Epithelial cell of alveolus of lung (primary cell): ENCODE results near the gene PFKFB1. TPM values are rescaled to one million over a fixed set of nuclear protein-coding genes. Genes with fewer than 3 reads are reported as not detected.

Experiments
- total RNA-seq: library from RNA; depleted of rRNA; stranded (reverse); fragments of >200 nt; gene quantifications from 2 replicates; pipeline ENCODE4 v1.2.1, GENCODE V29; 2015

The PFKFB1 gene
- total RNA-seq = under 0.01 TPM in 1 of 2 replicates, not detected in the other

GRCh38 chrX:54994099-54994498, at the start of gene PFKFB1:
Gene PFKFB1 (minus strand): TSS chrX:54994188. CDS start chrX:54994007, 181 bp downstream.

GRCh38 chrX:55030271-55031205, 36.5 kb upstream of the PFKFB1 start, which contains the start of gene ALAS2:
Gene ALAS2 (minus strand): TSS chrX:55030977. CDS start chrX:55026000, 4,977 bp downstream.

GRCh38 chrX:54999717-55000598, 6.0 kb upstream of the PFKFB1 start, which contains the start of gene APEX2:
Gene APEX2 (plus strand): TSS chrX:55000363. CDS start chrX:55000423, 60 bp downstream.

GRCh38 chrX:54920610-54921426, 73.2 kb downstream of the PFKFB1 start, which contains the start of gene TRO:
Gene TRO (plus strand): TSS chrX:54920824. CDS start chrX:54922247, 1,423 bp downstream.

Other genes starting within 250 kb of the PFKFB1 start
- gene ITIH6, start 195.9 kb downstream of the PFKFB1 start, total RNA-seq = not detected in 2 replicates
- 283 and 293 TPM in 2 replicates for gene MAGED2, start 186.4 kb downstream of the PFKFB1 start, total RNA-seq
- gene TRO, start 73.4 kb downstream of the PFKFB1 start, total RNA-seq = 14.2 and 37.3 TPM in 2 replicates
- gene APEX2, start 6.2 kb upstream of the PFKFB1 start, total RNA-seq = 15.3 and 20.2 TPM in 2 replicates
- not detected in 2 replicates for gene ALAS2, start 36.8 kb upstream of the PFKFB1 start, total RNA-seq
- not detected in 2 replicates for gene PAGE2B, start 80.8 kb upstream of the PFKFB1 start, total RNA-seq
- not detected in 2 replicates for gene PAGE2, start 94.8 kb upstream of the PFKFB1 start, total RNA-seq
- not detected in 2 replicates for gene PAGE5, start 226.2 kb upstream of the PFKFB1 start, total RNA-seq